ENCODE results near the gene CDK19. TPM values are rescaled to one million over a fixed set of nuclear protein-coding genes. Genes with fewer than 3 reads are reported as not detected.
"Not testable (repeated sequence)": the region's sequence is repeated elsewhere in the genome, so short reads cannot be mapped to it uniquely, and the experiment has no call there.

Gene CDK19
- total RNA-seq, 4 donors from 2014 or later, result 10.8 to 13.2 (median 12.1) TPM

DNA sequence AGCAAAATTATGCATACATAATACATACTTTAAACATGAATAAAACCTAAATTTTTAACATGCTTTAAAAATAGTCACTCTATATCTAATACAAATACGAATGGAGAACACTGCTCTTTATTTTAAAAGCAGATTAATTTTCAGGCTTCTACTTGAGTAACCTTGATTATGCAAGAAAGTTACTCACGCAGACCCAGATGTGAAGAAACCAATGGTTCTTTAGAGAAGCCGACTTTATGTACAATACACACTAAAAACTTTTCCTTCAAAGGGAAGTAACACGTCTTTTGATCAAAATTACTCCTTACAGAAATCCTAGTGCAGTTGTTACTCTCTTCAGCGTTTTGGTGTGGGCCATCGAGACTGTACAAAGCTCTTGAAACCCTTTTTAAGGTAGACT, 201.9 kb downstream of the CDK19 start:
- Histone ChIP-seq H3K27ac (no peak overlapping the region), H3K4me3 (no peak overlapping the region), H3K36me3 (peaks cover 0 to 66% (median 0%) of the 10 kb centered on the region in 3 donors), H3K4me1 (no peaks in the 10 kb centered on the region), H3K9me3 (no peaks in the 10 kb centered on the region), H3K27me3 (no peaks in the 10 kb centered on the region)
- intact Hi-C loops (cut with DNase I), result no loop called here
- TF ChIP-seq, protein P1, sequence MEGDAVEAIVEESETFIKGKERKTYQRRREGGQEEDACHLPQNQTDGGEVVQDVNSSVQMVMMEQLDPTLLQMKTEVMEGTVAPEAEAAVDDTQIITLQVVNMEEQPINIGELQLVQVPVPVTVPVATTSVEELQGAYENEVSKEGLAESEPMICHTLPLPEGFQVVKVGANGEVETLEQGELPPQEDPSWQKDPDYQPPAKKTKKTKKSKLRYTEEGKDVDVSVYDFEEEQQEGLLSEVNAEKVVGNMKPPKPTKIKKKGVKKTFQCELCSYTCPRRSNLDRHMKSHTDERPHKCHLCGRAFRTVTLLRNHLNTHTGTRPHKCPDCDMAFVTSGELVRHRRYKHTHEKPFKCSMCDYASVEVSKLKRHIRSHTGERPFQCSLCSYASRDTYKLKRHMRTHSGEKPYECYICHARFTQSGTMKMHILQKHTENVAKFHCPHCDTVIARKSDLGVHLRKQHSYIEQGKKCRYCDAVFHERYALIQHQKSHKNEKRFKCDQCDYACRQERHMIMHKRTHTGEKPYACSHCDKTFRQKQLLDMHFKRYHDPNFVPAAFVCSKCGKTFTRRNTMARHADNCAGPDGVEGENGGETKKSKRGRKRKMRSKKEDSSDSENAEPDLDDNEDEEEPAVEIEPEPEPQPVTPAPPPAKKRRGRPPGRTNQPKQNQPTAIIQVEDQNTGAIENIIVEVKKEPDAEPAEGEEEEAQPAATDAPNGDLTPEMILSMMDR (IDR thresholded peaks at IDR 0.05), result no peak
- no peak for TF ChIP-seq POLR2A (IDR thresholded peaks at IDR 0.05)
- WGBS, 2 donors, result 85 to 89% methylated on average over 6 of the region's 6 CpGs
- DNase-seq, result no peak

DNA sequence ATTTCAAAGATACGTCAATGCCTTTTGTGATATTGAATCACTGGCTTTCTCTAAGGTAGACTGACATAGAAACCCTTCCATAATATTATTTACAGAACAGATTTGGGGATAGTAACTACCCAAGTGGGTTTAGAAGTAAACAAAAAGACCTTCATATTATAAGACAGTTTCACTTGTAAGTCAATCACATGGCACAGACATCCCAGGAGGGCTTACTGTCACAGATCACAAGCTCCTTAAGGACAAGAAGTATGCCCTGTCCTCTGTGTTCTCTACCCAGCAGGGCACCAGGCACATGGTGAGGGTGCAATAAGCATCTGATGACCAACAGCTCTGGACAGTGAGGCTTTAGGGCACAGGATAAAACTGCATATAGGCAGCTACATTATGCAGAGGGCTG, 203.0 kb downstream of the CDK19 start:
- TF ChIP-seq POLR2A (IDR thresholded peaks at IDR 0.05), result no peak
- H3K4me3 ChIP-seq, result no peak overlapping the region
- H3K27me3 ChIP-seq, result no peaks in the 10 kb centered on the region
- no peak overlapping the region for H3K27ac ChIP-seq
- WGBS, 2 donors, result 78 to 92% methylated on average over 1 of the region's 1 CpG
- DNase-seq, result no peak
- peaks cover 0 to 66% (median 0%) of the 10 kb centered on the region in 3 donors for H3K36me3 ChIP-seq
- intact Hi-C loops (cut with DNase I), result no loop called here
- H3K9me3 ChIP-seq, result no peaks in the 10 kb centered on the region
- H3K4me1 ChIP-seq, result no peaks in the 10 kb centered on the region

DNA sequence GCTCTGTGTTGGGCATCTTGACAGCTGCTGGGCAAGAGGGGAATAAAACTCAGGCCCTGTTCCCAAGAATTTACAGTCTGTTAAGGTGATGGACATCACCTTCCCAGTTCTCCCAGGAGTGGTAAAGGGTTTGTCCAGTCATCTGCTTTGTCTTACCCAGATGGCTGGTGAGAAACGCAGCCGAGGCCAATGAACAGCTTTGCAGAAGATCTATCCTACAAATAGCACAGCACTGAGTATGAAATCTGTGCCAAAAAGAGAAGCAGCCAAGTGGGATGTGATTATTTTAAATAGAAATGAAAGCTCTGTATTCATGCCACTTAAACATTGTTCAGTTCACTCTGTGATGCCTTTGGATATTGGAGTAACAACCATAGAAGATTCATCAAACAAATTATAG, 206.2 kb downstream of the CDK19 start:
- H3K4me1 ChIP-seq, result no peaks in the 10 kb centered on the region
- H3K36me3 ChIP-seq, result peaks cover 0 to 36% (median 0%) of the 10 kb centered on the region in 3 donors
- H3K9me3 ChIP-seq, result no peaks in the 10 kb centered on the region
- no peaks in the 10 kb centered on the region for H3K27me3 ChIP-seq
- H3K27ac ChIP-seq, result no peak overlapping the region
- 48 to 67% methylated on average over 2 of the region's 2 CpGs for WGBS, 2 donors
- no peak overlapping the region for H3K4me3 ChIP-seq
- intact Hi-C loops (cut with DNase I), result no loop called here
- TF ChIP-seq, protein P1 (IDR thresholded peaks at IDR 0.05), result no peak
- no peak for TF ChIP-seq POLR2A (IDR thresholded peaks at IDR 0.05)
- DNase-seq, result no peak

DNA sequence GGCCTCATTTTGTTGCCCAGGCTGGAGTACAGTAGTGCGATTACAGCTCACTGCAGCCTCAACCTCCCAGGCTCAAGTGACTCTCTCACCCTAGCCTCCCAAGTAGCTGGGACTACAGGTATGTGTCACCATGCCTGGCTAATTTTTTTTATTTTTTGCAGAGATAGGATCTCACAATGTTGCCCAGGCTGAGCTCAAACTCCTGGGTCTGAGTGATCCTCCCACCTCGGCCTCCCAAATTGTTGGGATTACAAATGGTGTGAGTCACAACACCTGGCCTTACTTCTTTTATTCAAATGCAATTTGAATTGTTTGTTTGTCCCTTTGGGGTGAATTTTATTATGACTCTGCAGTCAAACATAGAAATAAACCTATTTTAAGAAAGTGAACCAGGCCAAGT, 207.1 kb downstream of the CDK19 start:
- intact Hi-C loops (cut with DNase I), result no loop called here

DNA sequence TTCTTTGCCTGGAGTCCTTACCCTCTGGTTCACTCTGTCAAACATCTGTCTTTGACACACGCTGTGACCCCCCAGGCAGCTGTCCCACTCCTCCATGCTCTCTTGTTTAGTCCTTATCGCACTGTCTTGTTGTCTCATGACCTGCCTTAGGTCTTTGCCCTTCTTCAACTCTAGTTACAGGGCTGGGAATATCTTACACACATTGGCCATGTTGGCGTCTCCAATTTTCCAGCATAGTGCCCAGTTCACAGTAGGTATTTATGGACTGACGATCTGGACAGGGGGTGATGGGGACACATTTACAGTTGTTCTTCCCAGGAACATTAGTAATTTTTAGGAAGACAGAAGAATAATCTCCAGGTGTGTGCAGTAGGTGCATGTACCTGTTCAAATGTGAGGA, 209.1 kb downstream of the CDK19 start:
- H3K9me3 ChIP-seq, result no peaks in the 10 kb centered on the region
- 86 to 94% methylated on average over 4 of the region's 4 CpGs for WGBS, 2 donors
- intact Hi-C loops (cut with DNase I), result no loop called here

More for the DNA sequence above, 207.1 kb downstream of the CDK19 start:
- Histone ChIP-seq H3K27me3 (no peaks in the 10 kb centered on the region), H3K9me3 (no peaks in the 10 kb centered on the region), H3K4me1 (no peaks in the 10 kb centered on the region), H3K4me3 (no peak overlapping the region), H3K27ac (no peak overlapping the region), H3K36me3 (peaks cover 0 to 28% (median 0%) of the 10 kb centered on the region in 3 donors)
- WGBS, 2 donors, result 88 to 100% methylated on average over 2 of the region's 2 CpGs
- TF ChIP-seq POLR2A (IDR thresholded peaks at IDR 0.05), result no peak
- TF ChIP-seq, protein P1 (IDR thresholded peaks at IDR 0.05), result no peak
- DNase-seq, result no peak

DNA sequence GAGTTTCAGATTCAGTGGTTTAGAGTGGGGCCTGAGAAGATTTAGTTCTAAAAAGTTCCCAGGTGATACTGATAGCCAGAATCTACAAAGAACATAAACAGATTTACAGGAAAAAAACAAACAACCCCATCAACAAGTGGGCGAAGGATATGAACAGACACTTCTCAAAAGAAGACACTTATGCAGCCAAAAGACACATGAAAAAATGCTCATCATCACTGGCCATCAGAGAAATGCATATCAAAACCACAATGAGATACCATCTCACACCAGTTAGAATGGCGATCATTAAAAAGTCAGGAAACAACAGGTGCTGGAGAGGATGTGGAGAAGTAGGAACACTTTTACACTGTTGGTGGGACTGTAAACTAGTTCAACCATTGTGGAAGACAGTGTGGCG, 214.6 kb downstream of the CDK19 start:
- H3K4me1 ChIP-seq; H3K4me3 ChIP-seq; H3K27me3 ChIP-seq; H3K9me3 ChIP-seq; H3K27ac ChIP-seq; H3K36me3 ChIP-seq; intact Hi-C loops (cut with DNase I); DNase-seq: not testable (repeated sequence)
- 100% methylated on average over 1 of the region's 3 CpGs; no CpG with 5 or more reads in 1 of the 2 donors for WGBS, 2 donors

More for the DNA sequence above, 209.1 kb downstream of the CDK19 start:
- Histone ChIP-seq H3K4me3 (no peak overlapping the region), H3K4me1 (no peaks in the 10 kb centered on the region), H3K27me3 (no peaks in the 10 kb centered on the region), H3K36me3 (peaks cover 0 to 8% (median 0%) of the 10 kb centered on the region in 3 donors), H3K27ac (no peak overlapping the region)
- DNase-seq, result no peak
- TF ChIP-seq POLR2A (IDR thresholded peaks at IDR 0.05), result no peak
- TF ChIP-seq, protein P1 (IDR thresholded peaks at IDR 0.05), result no peak
